AG09319 (cell line): Measurements from ENCODE around the gene IQCH.
A peak's percentile ranks its signal among the peaks of the same experiment; 100 is the strongest.
"Not testable (repeated sequence)": the region's sequence is repeated elsewhere in the genome, so short reads cannot be mapped to it uniquely, and the experiment has no call there.

Source experiments
- DNase-seq: peaks from one replicate; pipeline ENCODE4 v3.0.0-alpha.2; 2010; ENCODE audit warnings: low read depth; ENCODE audit errors: extremely low read depth
- CTCF ChIP-seq: IDR thresholded peaks from 2 replicates; pipeline ENCODE4 v1.5.1; 2011; ENCODE audit warnings: low read depth, mild to moderate bottlenecking, inconsistent platforms, low read length, moderate library complexity

The IQCH gene

GRCh38 chr15:67281714-67282113, 27.1 kb downstream of the IQCH start:
- DNase-seq, result no peak
- TF ChIP-seq CTCF, result no peak

GRCh38 chr15:67285625-67286024, 31.0 kb downstream of the IQCH start:
- DNase-seq, result not testable (repeated sequence)

- DNase-seq, result not testable (repeated sequence)
Observed at GRCh38 chr15:67286400-67286799, 31.8 kb downstream of the IQCH start.

GRCh38 chr15:67290319-67290718, 35.7 kb downstream of the IQCH start:
- DNase-seq, result no peak
- TF ChIP-seq CTCF, result no peak

GRCh38 chr15:67296188-67296587, 41.6 kb downstream of the IQCH start:
- no peak for TF ChIP-seq CTCF
- DNase-seq, result no peak

- no peak for DNase-seq
- TF ChIP-seq CTCF, result no peak
Observed at GRCh38 chr15:67296684-67297083, 42.1 kb downstream of the IQCH start.

GRCh38 chr15:67300266-67301025, 45.9 kb downstream of the IQCH start:
- DNase-seq, result no peak
- TF ChIP-seq CTCF, result no peak

GRCh38 chr15:67303490-67304363, 49.1 kb downstream of the IQCH start:
- TF ChIP-seq CTCF, result peak; percentile 24
- no peak for DNase-seq
